ES-I3 (cell line): ENCODE data around the gene CRACR2A.

Experiments
- H3K36me3 ChIP-seq: 2 replicates; pipeline ENCODE4 v1.6.1; 2013; ENCODE audit warnings: mild to moderate bottlenecking, low read length, control low read depth, moderate library complexity; ENCODE audit not compliant: insufficient read depth
- H3K4me1 ChIP-seq: 2 replicates; pipeline ENCODE4 v1.6.1; 2013; ENCODE audit warnings: mild to moderate bottlenecking, control low read depth, low read length; ENCODE audit not compliant: insufficient read depth
- H3K9ac ChIP-seq: 2 replicates; pipeline ENCODE4 v1.6.1; 2013; ENCODE audit warnings: low read depth, mild to moderate bottlenecking, low read length, moderate library complexity
- H3K9me3 ChIP-seq: 2 replicates; pipeline ENCODE4 v1.6.1; 2013; ENCODE audit warnings: mild to moderate bottlenecking, low read length, moderate library complexity; ENCODE audit not compliant: control insufficient read depth, insufficient read depth

Gene CRACR2A

GRCh38 chr12:3770891-3771290 lies 18.0 kb upstream of the CRACR2A start:
- Histone ChIP-seq H3K9me3 (no peaks in the 10 kb centered on the region), H3K9ac (no peak overlapping the region), H3K4me1 (no peaks in the 10 kb centered on the region), H3K36me3 (no peaks in the 10 kb centered on the region)

GRCh38 chr12:3768911-3769447 lies 16.1 kb upstream of the CRACR2A start:
- H3K9ac ChIP-seq, result no peak overlapping the region
- no peaks in the 10 kb centered on the region for H3K36me3 ChIP-seq
- no peaks in the 10 kb centered on the region for H3K4me1 ChIP-seq
- H3K9me3 ChIP-seq, result no peaks in the 10 kb centered on the region

GRCh38 chr12:3761116-3761735 lies 8.3 kb upstream of the CRACR2A start:
- H3K9ac ChIP-seq, result no peak overlapping the region
- no peaks in the 10 kb centered on the region for H3K36me3 ChIP-seq
- H3K9me3 ChIP-seq, result no peaks in the 10 kb centered on the region
- no peaks in the 10 kb centered on the region for H3K4me1 ChIP-seq

- H3K4me1 ChIP-seq, result no peaks in the 10 kb centered on the region
- no peaks in the 10 kb centered on the region for H3K9me3 ChIP-seq
- H3K36me3 ChIP-seq, result no peaks in the 10 kb centered on the region
These were observed 7.0 kb upstream of the CRACR2A start for GRCh38 chr12:3759878-3760277.

GRCh38 chr12:3757261-3757660 lies 4.4 kb upstream of the CRACR2A start:
- no peaks in the 10 kb centered on the region for H3K36me3 ChIP-seq
- H3K4me1 ChIP-seq, result no peaks in the 10 kb centered on the region
- H3K9me3 ChIP-seq, result no peaks in the 10 kb centered on the region
- H3K9ac ChIP-seq, result no peak overlapping the region

More at GRCh38 chr12:3759878-3760277, 7.0 kb upstream of the CRACR2A start:
- no peak overlapping the region for H3K9ac ChIP-seq

- H3K9me3 ChIP-seq, result no peaks in the 10 kb centered on the region
- no peaks in the 10 kb centered on the region for H3K4me1 ChIP-seq
- no peak overlapping the region for H3K9ac ChIP-seq
- H3K36me3 ChIP-seq, result no peaks in the 10 kb centered on the region
These were observed 3.0 kb upstream of the CRACR2A start for GRCh38 chr12:3755898-3756297.

- no peaks in the 10 kb centered on the region for H3K36me3 ChIP-seq
- no peaks in the 10 kb centered on the region for H3K4me1 ChIP-seq
- no peaks in the 10 kb centered on the region for H3K9me3 ChIP-seq
- H3K9ac ChIP-seq, result peak overlapping the region; percentile 50; the same call in 1 of the 2 replicates
These were observed 805 bp upstream of the CRACR2A start for GRCh38 chr12:3753544-3754284.

- H3K9me3 ChIP-seq, result no peaks in the 10 kb centered on the region
- no peaks in the 10 kb centered on the region for H3K36me3 ChIP-seq
- H3K4me1 ChIP-seq, result no peaks in the 10 kb centered on the region
- peak overlapping the region; percentile 50; the same call in 1 of the 2 replicates for H3K9ac ChIP-seq
These were observed 706 bp downstream of the CRACR2A start for GRCh38 chr12:3752096-3752709.

GRCh38 chr12:3751151-3752095 lies 1.5 kb downstream of the CRACR2A start:
- Histone ChIP-seq H3K4me1 (no peaks in the 10 kb centered on the region), H3K9ac (no peak overlapping the region)

GRCh38 chr12:3750616-3751015 lies 2.3 kb downstream of the CRACR2A start:
- H3K36me3 ChIP-seq, result no peaks in the 10 kb centered on the region
- no peaks in the 10 kb centered on the region for H3K4me1 ChIP-seq
- H3K9ac ChIP-seq, result no peak overlapping the region
- H3K9me3 ChIP-seq, result no peaks in the 10 kb centered on the region

More at GRCh38 chr12:3751151-3752095, 1.5 kb downstream of the CRACR2A start:
- no peaks in the 10 kb centered on the region for H3K9me3 ChIP-seq
- no peaks in the 10 kb centered on the region for H3K36me3 ChIP-seq

GRCh38 chr12:3748620-3749019 lies 4.3 kb downstream of the CRACR2A start:
- no peak overlapping the region for H3K9ac ChIP-seq
- H3K4me1 ChIP-seq, result no peaks in the 10 kb centered on the region
- no peaks in the 10 kb centered on the region for H3K36me3 ChIP-seq
- no peaks in the 10 kb centered on the region for H3K9me3 ChIP-seq

GRCh38 chr12:3747976-3748619 lies 4.8 kb downstream of the CRACR2A start:
- Histone ChIP-seq H3K36me3 (no peaks in the 10 kb centered on the region), H3K4me1 (no peaks in the 10 kb centered on the region), H3K9ac (no peak overlapping the region)

GRCh38 chr12:3747543-3747942 lies 5.4 kb downstream of the CRACR2A start:
- no peaks in the 10 kb centered on the region for H3K36me3 ChIP-seq
- no peaks in the 10 kb centered on the region for H3K9me3 ChIP-seq
- no peaks in the 10 kb centered on the region for H3K4me1 ChIP-seq
- no peak overlapping the region for H3K9ac ChIP-seq

More at GRCh38 chr12:3747976-3748619, 4.8 kb downstream of the CRACR2A start:
- no peaks in the 10 kb centered on the region for H3K9me3 ChIP-seq
